GM18508 (cell line): ENCODE data around the gene CUEDC1.

ENCODE experiments used
- ATAC-seq: cut with Tn5 transposase; IDR thresholded peaks from one replicate; pipeline ENCODE4 v1.9.1; 2021; ENCODE audit warnings: moderate number of reproducible peaks; ENCODE audit not compliant: insufficient read depth, unreplicated experiment

CUEDC1 gene

GRCh38 chr17:57918017-57918895 is 37.0 kb downstream of the CUEDC1 start:
- ATAC-seq = no peak

GRCh38 chr17:57916925-57917858 is 38.0 kb downstream of the CUEDC1 start:
- no peak for ATAC-seq

DNA sequence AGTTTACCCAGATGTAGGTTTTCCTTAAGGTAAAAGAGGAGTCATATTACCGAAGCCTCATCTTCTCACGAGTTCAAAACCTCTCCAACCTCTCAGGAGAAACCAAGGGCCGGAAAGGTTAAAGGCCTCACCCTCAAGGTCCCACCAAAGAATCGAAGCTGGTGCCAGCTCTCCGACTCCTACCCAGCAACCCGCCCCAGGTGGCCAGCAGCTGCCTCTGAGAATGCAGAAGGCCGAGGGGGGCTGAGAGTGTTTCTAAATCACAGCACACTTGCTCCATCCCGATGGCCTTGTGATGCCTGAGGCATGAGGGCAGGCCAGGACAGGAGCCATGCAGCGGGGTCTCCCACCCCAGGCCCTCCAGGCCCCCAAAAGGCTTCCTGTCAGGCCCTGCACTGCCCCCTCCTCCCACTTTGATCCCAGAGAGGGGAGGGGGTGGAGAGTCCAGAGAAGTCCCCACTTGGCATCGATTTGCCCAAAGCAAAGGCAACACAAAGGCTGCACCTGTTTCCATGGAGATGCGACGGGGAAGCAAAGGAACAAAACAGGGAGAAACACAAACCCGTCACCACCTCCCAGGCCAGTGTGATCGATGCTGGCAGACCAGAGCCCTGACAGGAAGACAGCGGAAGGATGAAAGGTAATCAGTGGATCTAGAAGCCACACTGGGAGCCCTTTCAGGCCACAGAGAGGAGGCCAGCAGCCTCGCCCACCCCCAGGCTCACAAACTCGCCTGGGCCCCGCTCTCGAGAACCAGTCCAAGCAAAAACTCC is 39.0 kb downstream of the CUEDC1 start:
- no peak for ATAC-seq

GRCh38 chr17:57915544-57915943 is 39.7 kb downstream of the CUEDC1 start:
- no peak for ATAC-seq

GRCh38 chr17:57914273-57915142 is 40.7 kb downstream of the CUEDC1 start:
- no peak for ATAC-seq

DNA sequence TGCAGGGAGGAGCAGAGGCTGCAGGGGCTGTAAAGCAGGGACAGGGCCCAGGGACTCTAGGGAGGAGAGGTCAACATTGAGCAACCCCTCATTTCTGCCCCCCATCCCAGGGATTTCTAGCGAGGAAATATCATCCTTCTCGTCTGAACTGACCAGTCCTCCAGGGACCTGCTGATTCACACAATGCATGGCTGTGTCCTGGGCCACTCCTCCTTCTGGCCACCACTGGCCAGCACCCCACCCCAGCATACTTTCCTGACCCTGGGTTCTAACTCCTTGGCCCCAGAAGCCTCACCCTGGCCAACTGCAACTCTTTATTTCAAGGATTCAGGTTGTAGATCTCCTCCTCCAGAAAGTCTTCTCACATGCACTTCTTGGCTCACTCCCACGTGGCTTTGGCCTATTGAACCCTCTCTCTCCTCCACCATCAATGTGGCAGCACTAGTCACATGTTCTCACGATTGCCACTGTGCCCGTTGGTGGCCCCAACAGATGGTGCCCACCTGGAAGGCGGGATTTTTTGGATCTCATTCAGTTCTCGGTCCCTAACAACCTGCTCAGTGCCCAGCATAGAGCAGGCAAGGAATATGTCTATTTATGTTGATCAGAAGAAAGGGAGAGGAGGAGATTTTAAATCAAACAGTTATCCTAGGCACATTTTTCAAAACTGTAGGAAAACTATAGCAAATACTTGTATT is 41.5 kb downstream of the CUEDC1 start:
- ATAC-seq = no peak

- ATAC-seq = no peak
Measured at GRCh38 chr17:57911834-57912673, 43.2 kb downstream of the CUEDC1 start.

DNA sequence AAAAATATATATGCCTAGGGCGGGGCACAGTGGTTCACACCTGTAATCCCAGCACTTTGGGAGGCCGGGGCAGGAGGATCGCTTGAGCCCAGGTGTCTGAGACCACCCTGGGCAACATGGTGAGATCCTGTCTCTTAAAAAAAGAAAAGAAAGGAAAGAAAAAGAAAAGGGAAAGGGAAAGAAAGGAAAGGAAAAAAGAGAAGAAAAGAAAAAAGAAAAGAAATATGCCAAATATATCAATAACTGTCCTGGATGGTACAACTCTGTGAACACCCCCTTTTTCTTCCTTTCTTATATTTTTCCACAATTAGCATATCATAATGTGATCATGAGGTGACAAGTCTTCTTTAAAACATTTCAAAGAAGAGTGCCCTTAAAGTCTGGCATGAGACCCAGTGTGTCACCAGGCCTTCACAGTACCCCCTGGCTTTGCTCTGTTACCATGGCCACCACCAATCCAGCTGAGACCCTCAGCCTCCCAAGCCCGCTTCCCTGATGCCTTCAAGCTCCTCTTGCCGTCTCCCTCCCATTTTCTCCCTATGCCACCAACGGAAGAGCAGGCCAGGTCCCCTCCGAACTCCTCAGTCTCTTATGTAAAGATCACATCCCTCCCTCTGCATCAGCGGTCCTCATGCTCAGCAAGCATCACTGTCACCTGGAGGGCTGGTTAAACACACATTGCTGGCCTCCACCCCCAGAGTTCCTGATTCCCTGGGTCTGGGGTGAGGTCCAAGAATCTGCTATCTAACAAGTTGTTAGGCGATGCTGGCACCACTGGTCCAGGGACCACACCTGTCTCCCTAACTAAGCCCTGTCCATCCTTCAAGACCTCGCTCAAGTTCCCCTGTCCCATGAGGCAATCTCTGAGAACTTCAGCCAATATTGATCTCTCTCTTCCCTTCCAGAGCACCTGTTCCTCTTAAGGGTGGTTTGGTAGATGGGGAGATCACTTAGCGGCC is 44.5 kb downstream of the CUEDC1 start:
- ATAC-seq = no peak

GRCh38 chr17:57909551-57909950 is 45.7 kb downstream of the CUEDC1 start:
- ATAC-seq = no peak

- ATAC-seq = no peak
Measured at GRCh38 chr17:57908278-57908677, 46.9 kb downstream of the CUEDC1 start.

GRCh38 chr17:57906910-57907309 is 48.3 kb downstream of the CUEDC1 start:
- ATAC-seq = no peak

- ATAC-seq = no peak
Measured at GRCh38 chr17:57905875-57906455, 49.2 kb downstream of the CUEDC1 start.

DNA sequence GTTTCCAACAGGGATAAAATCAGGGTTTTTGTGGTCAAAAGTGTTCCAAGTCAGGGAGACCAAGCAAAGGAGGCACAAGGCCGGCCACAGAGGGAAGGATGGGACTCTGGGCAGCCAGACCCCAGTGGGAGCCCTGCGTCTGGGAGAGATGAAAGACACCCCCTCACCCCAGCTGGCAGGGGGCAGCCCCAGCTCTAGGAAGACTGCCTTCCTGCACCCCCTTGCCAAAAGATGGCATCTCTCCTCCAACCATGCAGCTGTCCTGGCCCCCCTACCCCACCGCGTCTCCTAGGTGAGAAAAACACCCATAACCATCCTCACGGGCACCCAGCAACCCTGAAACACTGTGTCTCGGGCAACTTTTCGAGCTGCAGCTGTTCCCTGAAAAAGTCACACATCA is 51.3 kb downstream of the CUEDC1 start:
- ATAC-seq = no peak

GRCh38 chr17:57902800-57903759 is 52.1 kb downstream of the CUEDC1 start:
- peak; percentile 39 for ATAC-seq

GRCh38 chr17:57902117-57902799 is 53.0 kb downstream of the CUEDC1 start:
- peak; percentile 42 for ATAC-seq
